ENCODE data around the gene EIF4G3. TPM values are rescaled to one million over a fixed set of nuclear protein-coding genes. Genes with fewer than 3 reads are reported as not detected.

Gene EIF4G3
- total RNA-seq, 4 donors from 2014 or later, result 68.9 to 110 (median 104) TPM

GRCh38 chr1:20875198-20875973, 301.3 kb downstream of the EIF4G3 start:
- intact Hi-C loops (cut with DNase I), result no loop called here
- Histone ChIP-seq H3K4me3 (replicated peaks in 1 of 3) (no peak overlapping the region), H3K9me3 (no peaks in the 10 kb centered on the region), H3K27me3 (no peaks in the 10 kb centered on the region), H3K4me1 (no peaks in the 10 kb centered on the region), H3K36me3 (peaks cover 0 to 7% of the 10 kb centered on the region in 2 donors), H3K27ac (no peak overlapping the region)
- WGBS, 2 donors, result 90 to 94% methylated on average over 4 of the region's 4 CpGs
- DNase-seq, result no peak
- TF ChIP-seq POLR2A (IDR thresholded peaks at IDR 0.05) (no peak), CTCF (IDR thresholded peaks at IDR 0.05) (no peak)

GRCh38 chr1:20873311-20873710, 303.4 kb downstream of the EIF4G3 start:
- H3K27ac ChIP-seq, result no peak overlapping the region
- no peaks in the 10 kb centered on the region for H3K4me1 ChIP-seq
- H3K27me3 ChIP-seq, result no peaks in the 10 kb centered on the region
- 92 to 96% methylated on average over 3 of the region's 3 CpGs for WGBS, 2 donors
- intact Hi-C loops (cut with DNase I), result loop anchor here (5.0 kb wide), 1 partner anchor 176 kb away; no protein-coding TSS in a partner anchor
- H3K36me3 ChIP-seq, result no peaks in the 10 kb centered on the region
- no peaks in the 10 kb centered on the region for H3K9me3 ChIP-seq
- no peak overlapping the region for H3K4me3 ChIP-seq (replicated peaks in 1 of 3)
- no peak for TF ChIP-seq POLR2A (IDR thresholded peaks at IDR 0.05)
- no peak for TF ChIP-seq CTCF (IDR thresholded peaks at IDR 0.05)
- no peak for DNase-seq

- H3K36me3 ChIP-seq, result no peaks in the 10 kb centered on the region
- 32 to 42% methylated on average over 1 of the region's 1 CpG for WGBS, 2 donors
- TF ChIP-seq CTCF (IDR thresholded peaks at IDR 0.05) (no peak), POLR2A (IDR thresholded peaks at IDR 0.05) (no peak)
- H3K27me3 ChIP-seq, result no peaks in the 10 kb centered on the region
- no peak for DNase-seq
- H3K4me3 ChIP-seq (replicated peaks in 1 of 3), result no peak overlapping the region
- H3K9me3 ChIP-seq, result no peaks in the 10 kb centered on the region
- H3K4me1 ChIP-seq, result no peaks in the 10 kb centered on the region
- intact Hi-C loops (cut with DNase I), result loop anchor here (5.0 kb wide), 1 partner anchor 174 kb away; no protein-coding TSS in a partner anchor
- H3K27ac ChIP-seq, result no peak overlapping the region
Measured at GRCh38 chr1:20871419-20871818, 305.3 kb downstream of the EIF4G3 start.

- H3K36me3 ChIP-seq, result no peaks in the 10 kb centered on the region
- WGBS, 2 donors, result 85 to 93% methylated on average over 1 of the region's 1 CpG
- no peaks in the 10 kb centered on the region for H3K27me3 ChIP-seq
- DNase-seq, result no peak
- no peak overlapping the region for H3K4me3 ChIP-seq (replicated peaks in 1 of 3)
- no peaks in the 10 kb centered on the region for H3K4me1 ChIP-seq
- intact Hi-C loops (cut with DNase I), result loop anchor here (5.0 kb wide), 1 partner anchor 173 kb away; no protein-coding TSS in a partner anchor
- H3K27ac ChIP-seq, result no peak overlapping the region
- no peaks in the 10 kb centered on the region for H3K9me3 ChIP-seq
- no peak for TF ChIP-seq CTCF (IDR thresholded peaks at IDR 0.05)
- TF ChIP-seq POLR2A (IDR thresholded peaks at IDR 0.05), result no peak
Measured at GRCh38 chr1:20870718-20871117, 306.0 kb downstream of the EIF4G3 start.

GRCh38 chr1:20868263-20868662, 308.4 kb downstream of the EIF4G3 start:
- Histone ChIP-seq H3K9me3 (no peaks in the 10 kb centered on the region), H3K27me3 (no peaks in the 10 kb centered on the region), H3K4me3 (replicated peaks in 1 of 3) (no peak overlapping the region), H3K36me3 (peaks cover 13 to 15% of the 10 kb centered on the region in 2 donors), H3K4me1 (no peaks in the 10 kb centered on the region), H3K27ac (no peak overlapping the region)
- DNase-seq, result no peak
- intact Hi-C loops (cut with DNase I), result no loop called here
- WGBS, 2 donors, result 91 to 95% methylated on average over 2 of the region's 2 CpGs
- TF ChIP-seq POLR2A (IDR thresholded peaks at IDR 0.05) (no peak), CTCF (IDR thresholded peaks at IDR 0.05) (no peak)
